ENCODE data around the gene LPA. TPM values are rescaled to one million over a fixed set of nuclear protein-coding genes. Genes with fewer than 3 reads are reported as not detected.
A peak's percentile ranks its signal among the peaks of the same experiment; 100 is the strongest.

The LPA gene
- total and polyA plus RNA-seq, 5 donors from 2014 or later, result not detected

DNA sequence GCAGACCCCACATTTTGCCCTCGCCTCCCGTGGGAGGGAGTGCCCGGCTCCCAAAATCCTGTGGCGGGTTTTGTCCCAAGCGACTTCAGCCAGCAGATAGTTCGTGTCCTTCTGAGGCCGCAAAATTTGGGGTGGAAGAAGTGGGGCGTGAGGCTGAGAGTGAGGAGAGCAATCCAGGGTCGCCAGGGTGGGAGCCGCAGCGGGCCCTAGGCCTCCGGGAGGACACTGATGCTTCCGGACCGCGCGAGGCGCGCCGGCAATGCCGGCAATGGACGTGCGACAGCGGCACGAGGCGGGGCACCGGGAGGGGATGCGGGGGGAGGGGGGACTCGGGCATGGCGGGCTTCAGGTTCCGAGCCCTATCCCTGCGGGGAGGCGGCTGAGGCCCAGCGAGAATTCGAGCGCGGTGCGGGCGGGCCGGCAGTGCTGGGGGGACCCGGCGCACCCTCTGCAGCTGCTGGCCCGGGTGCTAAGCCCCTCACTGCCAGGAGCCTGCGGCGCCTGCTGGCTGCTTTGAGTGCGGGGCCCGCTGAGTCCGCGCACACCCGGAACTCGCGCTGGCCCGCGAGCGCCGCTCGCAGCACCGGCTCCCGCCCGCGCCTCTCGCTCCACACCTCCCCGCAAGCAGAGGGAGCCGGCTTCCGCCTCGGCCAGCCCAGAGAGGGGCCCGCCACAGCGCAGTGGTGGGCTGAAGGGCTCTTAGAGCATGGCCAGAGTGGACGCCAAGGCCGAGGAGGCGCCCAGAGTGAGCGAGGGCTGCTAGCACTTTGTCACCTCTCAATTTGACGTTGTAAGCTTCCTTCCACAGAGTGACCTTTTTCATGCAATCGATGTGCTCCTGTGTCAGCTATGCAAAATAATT, 143.8 kb downstream of the LPA start:
- H3K27ac ChIP-seq (ENCODE audit: insufficient read depth, low read length, poor library complexity, severe bottlenecking), result peak overlapping the region; percentile 79
- Mint-ChIP-seq H3K36me3 (peaks cover 12% of the 10 kb centered on the region), H3K4me3 (peak overlapping the region; percentile 94 to 98 (median 96)), H3K4me1 (peaks cover 24 to 76% (median 56%) of the 10 kb centered on the region in 4 donors), H3K27ac (peak overlapping the region; percentile 94 to 98 (median 97)), H3K27me3 (no peaks in the 10 kb centered on the region), H3K9me3 (peaks cover 0 to 4% (median under 1%) of the 10 kb centered on the region in 7 donors)
- no peaks in the 10 kb centered on the region for H3K27me3 ChIP-seq (ENCODE audit: control insufficient read depth, insufficient read depth, low read length)
- H3K36me3 ChIP-seq (ENCODE audit: control insufficient read depth, insufficient read depth, low read length), result no peaks in the 10 kb centered on the region
- DNase-seq (peak; percentile 62 to 75 (median 70)), ATAC-seq (ENCODE audit: low read depth in 2 of 2) (peak; percentile 75 to 80)
- H3K4me3 ChIP-seq (ENCODE audit: low read depth, low read length), result peak overlapping the region; percentile 88
- no peaks in the 10 kb centered on the region for H3K9me3 ChIP-seq (ENCODE audit: control insufficient read depth in 2 of 2, low read length in 2 of 2)
- peaks cover 29% of the 10 kb centered on the region for H3K4me1 ChIP-seq (ENCODE audit: control insufficient read depth, insufficient read depth, low read length, poor library complexity, severe bottlenecking)

DNA sequence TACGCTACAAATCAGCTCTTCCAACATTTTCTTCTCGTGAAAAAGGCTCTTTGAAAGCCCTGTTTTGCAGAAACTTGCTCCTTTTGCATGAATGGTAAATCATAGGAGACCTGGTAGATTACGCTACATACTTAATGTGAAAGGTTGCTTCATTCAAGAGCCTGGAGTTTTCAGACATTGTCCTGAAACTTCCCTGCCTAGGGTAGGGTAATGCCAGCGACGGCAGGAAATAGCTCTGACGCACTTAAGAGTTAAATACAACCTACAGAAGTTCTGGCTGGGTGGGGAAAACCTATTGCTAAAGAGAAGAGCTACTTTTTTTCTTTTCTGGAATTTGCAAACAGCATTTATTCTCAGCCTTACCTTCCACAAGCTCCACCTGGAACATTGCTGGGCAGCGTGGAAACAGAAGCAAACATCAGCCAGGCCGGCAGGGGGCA, 144.5 kb downstream of the LPA start:
- H3K27me3 Mint-ChIP-seq, result peaks cover 6% of the 10 kb centered on the region
- H3K4me3 Mint-ChIP-seq, result peak overlapping the region; percentile 94 to 98 (median 96)
- H3K27me3 ChIP-seq (ENCODE audit: control insufficient read depth, insufficient read depth, low read length), result no peaks in the 10 kb centered on the region
- H3K27ac ChIP-seq (ENCODE audit: insufficient read depth, low read length, poor library complexity, severe bottlenecking), result peak overlapping the region; percentile 79
- H3K4me1 ChIP-seq (ENCODE audit: control insufficient read depth, insufficient read depth, low read length, poor library complexity, severe bottlenecking), result peaks cover 29% of the 10 kb centered on the region
- H3K27ac Mint-ChIP-seq, result peak overlapping the region; percentile 94 to 98 (median 97)
- no peak for DNase-seq
- peak; percentile 3 to 66 for ATAC-seq (ENCODE audit: low read depth in 2 of 2)
- peaks cover 0 to 11% (median 2%) of the 10 kb centered on the region in 7 donors for H3K9me3 Mint-ChIP-seq
- H3K36me3 ChIP-seq (ENCODE audit: control insufficient read depth, insufficient read depth, low read length), result no peaks in the 10 kb centered on the region
- peak overlapping the region; percentile 79 for H3K4me3 ChIP-seq (ENCODE audit: low read depth, low read length)
- H3K9me3 ChIP-seq (ENCODE audit: control insufficient read depth in 2 of 2, low read length in 2 of 2), result no peaks in the 10 kb centered on the region
- H3K36me3 Mint-ChIP-seq, result peaks cover 18% of the 10 kb centered on the region
- peaks cover 27 to 79% (median 59%) of the 10 kb centered on the region in 4 donors for H3K4me1 Mint-ChIP-seq

DNA sequence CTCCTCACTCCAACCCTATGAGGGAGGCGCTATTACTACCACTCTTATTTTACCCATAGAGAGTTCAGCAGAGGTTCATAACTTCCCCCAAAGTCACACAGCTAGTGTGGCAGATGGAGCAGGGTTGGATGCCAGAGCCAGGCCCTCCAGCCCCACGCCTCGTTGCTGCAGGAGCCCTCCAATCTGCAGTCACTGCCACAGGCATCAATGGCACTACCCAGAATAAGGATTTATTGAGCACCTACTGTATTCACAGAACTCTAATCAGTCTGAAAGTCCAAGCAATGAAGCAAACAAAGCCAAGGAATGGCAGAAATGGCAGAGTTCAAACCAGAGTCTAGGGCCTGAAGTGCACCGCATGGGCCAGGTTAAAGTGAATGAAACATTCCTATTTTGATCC, 144.9 kb downstream of the LPA start:
- Mint-ChIP-seq H3K27ac (peak overlapping the region; percentile 94 to 98 (median 97)), H3K4me3 (peak overlapping the region; percentile 94 to 98 (median 96)), H3K27me3 (peaks cover 9% of the 10 kb centered on the region), H3K9me3 (peaks cover 0 to 14% (median 2%) of the 10 kb centered on the region in 7 donors), H3K36me3 (peaks cover 22% of the 10 kb centered on the region), H3K4me1 (peaks cover 25 to 78% (median 60%) of the 10 kb centered on the region in 4 donors)
- Histone ChIP-seq H3K4me3 (ENCODE audit: low read depth, low read length) (peak overlapping the region; percentile 79), H3K4me1 (ENCODE audit: control insufficient read depth, insufficient read depth, low read length, poor library complexity, severe bottlenecking) (peaks cover 29% of the 10 kb centered on the region), H3K27me3 (ENCODE audit: control insufficient read depth, insufficient read depth, low read length) (no peaks in the 10 kb centered on the region), H3K9me3 (ENCODE audit: control insufficient read depth in 2 of 2, low read length in 2 of 2) (no peaks in the 10 kb centered on the region), H3K27ac (ENCODE audit: insufficient read depth, low read length, poor library complexity, severe bottlenecking) (peak overlapping the region; percentile 28), H3K36me3 (ENCODE audit: control insufficient read depth, insufficient read depth, low read length) (no peaks in the 10 kb centered on the region)
- ATAC-seq (ENCODE audit: low read depth in 2 of 2) (no peak), DNase-seq (no peak)

DNA sequence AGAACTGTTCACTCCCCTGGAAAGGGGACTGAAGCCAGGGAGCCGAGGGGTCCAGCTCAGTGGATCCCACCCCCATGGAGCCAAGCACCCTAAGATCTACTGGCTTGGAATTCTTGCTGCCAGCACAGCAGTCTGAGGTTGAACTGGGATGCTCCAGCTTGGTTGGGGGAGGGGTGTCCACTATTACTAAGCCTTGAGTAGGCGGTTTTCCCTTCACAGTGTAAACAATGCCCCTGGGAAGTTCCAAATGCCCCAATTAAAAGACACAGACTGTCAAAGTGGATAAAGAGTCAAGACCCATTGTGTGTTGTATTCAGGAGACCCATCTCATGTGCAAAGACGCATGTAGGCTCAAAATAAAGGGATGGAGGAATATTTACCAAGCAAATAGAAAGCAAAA, 150.2 kb downstream of the LPA start:
- no peak overlapping the region for H3K4me3 Mint-ChIP-seq
- H3K27ac Mint-ChIP-seq, result peak overlapping the region in 1 of 3 donors; percentile 65
- DNase-seq (no peak), ATAC-seq (ENCODE audit: low read depth in 2 of 2) (no peak)
- H3K4me3 ChIP-seq (ENCODE audit: low read depth, low read length), result no peak overlapping the region
- peaks cover 13 to 46% (median 40%) of the 10 kb centered on the region in 4 donors for H3K4me1 Mint-ChIP-seq
- peaks cover 0 to 14% (median 2%) of the 10 kb centered on the region in 7 donors for H3K9me3 Mint-ChIP-seq
- no peaks in the 10 kb centered on the region for H3K36me3 ChIP-seq (ENCODE audit: control insufficient read depth, insufficient read depth, low read length)
- no peaks in the 10 kb centered on the region for H3K27me3 ChIP-seq (ENCODE audit: control insufficient read depth, insufficient read depth, low read length)
- no peaks in the 10 kb centered on the region for H3K9me3 ChIP-seq (ENCODE audit: control insufficient read depth in 2 of 2, low read length in 2 of 2)
- peaks cover 10% of the 10 kb centered on the region for H3K4me1 ChIP-seq (ENCODE audit: control insufficient read depth, insufficient read depth, low read length, poor library complexity, severe bottlenecking)
- peaks cover 9% of the 10 kb centered on the region for H3K27me3 Mint-ChIP-seq
- H3K36me3 Mint-ChIP-seq, result peaks cover 22% of the 10 kb centered on the region
- H3K27ac ChIP-seq (ENCODE audit: insufficient read depth, low read length, poor library complexity, severe bottlenecking), result no peak overlapping the region

DNA sequence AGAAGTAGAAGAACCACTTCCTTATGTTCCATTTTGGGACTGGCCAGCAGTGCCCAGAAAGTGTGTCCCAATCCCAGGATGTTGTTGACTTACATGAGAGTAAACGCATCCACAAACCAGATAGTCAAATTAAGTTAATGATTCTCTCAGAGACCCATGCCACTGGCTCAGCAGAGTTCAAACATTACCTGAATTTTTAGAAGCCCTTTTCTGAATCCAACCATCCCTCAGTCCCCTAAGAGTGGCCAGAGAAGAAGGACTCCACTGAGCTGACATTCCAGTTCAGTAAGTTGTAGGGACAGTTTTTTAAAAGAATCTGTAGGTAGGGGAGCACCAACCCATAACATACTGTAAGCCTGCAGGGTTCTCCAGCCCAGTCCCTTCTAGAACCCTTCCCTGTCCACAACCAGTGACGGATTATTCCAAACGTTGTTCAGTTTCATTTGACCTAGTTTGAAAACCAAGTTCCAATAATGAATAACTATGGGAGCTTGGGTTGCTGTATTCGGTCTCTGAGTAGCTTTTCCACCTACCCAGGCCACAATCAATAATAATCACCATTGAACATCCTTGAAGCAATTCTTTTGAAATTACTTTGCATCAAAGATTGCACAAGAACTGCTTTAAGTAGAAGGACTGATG, 153.0 kb downstream of the LPA start:
- H3K27ac Mint-ChIP-seq, result no peak overlapping the region
- H3K27me3 ChIP-seq (ENCODE audit: control insufficient read depth, insufficient read depth, low read length), result no peaks in the 10 kb centered on the region
- H3K4me3 ChIP-seq (ENCODE audit: low read depth, low read length), result no peak overlapping the region
- peaks cover 0 to 13% (median 1%) of the 10 kb centered on the region in 7 donors for H3K9me3 Mint-ChIP-seq
- no peak for ATAC-seq (ENCODE audit: low read depth in 2 of 2)
- no peaks in the 10 kb centered on the region for H3K4me1 ChIP-seq (ENCODE audit: control insufficient read depth, insufficient read depth, low read length, poor library complexity, severe bottlenecking)
- peaks cover 9% of the 10 kb centered on the region for H3K27me3 Mint-ChIP-seq
- no peak for DNase-seq
- H3K27ac ChIP-seq (ENCODE audit: insufficient read depth, low read length, poor library complexity, severe bottlenecking), result no peak overlapping the region
- peaks cover 23% of the 10 kb centered on the region for H3K36me3 Mint-ChIP-seq
- H3K4me3 Mint-ChIP-seq, result no peak overlapping the region
- H3K36me3 ChIP-seq (ENCODE audit: control insufficient read depth, insufficient read depth, low read length), result no peaks in the 10 kb centered on the region
- H3K9me3 ChIP-seq (ENCODE audit: control insufficient read depth in 2 of 2, low read length in 2 of 2), result no peaks in the 10 kb centered on the region
- H3K4me1 Mint-ChIP-seq, result peaks cover 7 to 25% (median 18%) of the 10 kb centered on the region in 4 donors

DNA sequence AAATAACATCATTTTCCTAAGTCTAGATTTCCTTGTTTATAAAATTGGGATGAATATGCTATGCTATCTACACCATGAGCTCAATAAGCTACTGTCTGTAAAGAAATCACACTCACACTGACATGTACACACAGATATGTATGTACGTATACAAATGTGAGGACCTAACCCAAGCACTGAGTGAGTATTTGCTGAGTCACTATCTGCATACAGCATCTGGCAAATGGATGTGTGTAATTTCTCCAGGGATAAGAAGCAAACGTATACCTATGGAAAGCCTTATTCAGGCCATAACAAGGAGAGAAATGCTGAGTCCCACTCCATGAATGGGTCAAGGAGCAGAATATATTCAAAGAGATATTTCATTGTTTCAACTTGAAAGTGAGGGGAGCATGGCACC, 153.9 kb downstream of the LPA start:
- Histone ChIP-seq H3K4me1 (ENCODE audit: control insufficient read depth, insufficient read depth, low read length, poor library complexity, severe bottlenecking) (no peaks in the 10 kb centered on the region), H3K27me3 (ENCODE audit: control insufficient read depth, insufficient read depth, low read length) (no peaks in the 10 kb centered on the region), H3K27ac (ENCODE audit: insufficient read depth, low read length, poor library complexity, severe bottlenecking) (no peak overlapping the region), H3K9me3 (ENCODE audit: control insufficient read depth in 2 of 2, low read length in 2 of 2) (no peaks in the 10 kb centered on the region), H3K4me3 (ENCODE audit: low read depth, low read length) (no peak overlapping the region), H3K36me3 (ENCODE audit: control insufficient read depth, insufficient read depth, low read length) (no peaks in the 10 kb centered on the region)
- Mint-ChIP-seq H3K4me1 (peaks cover 7 to 21% (median 12%) of the 10 kb centered on the region in 4 donors), H3K4me3 (no peak overlapping the region), H3K27ac (no peak overlapping the region), H3K36me3 (peaks cover 23% of the 10 kb centered on the region), H3K27me3 (peaks cover 9% of the 10 kb centered on the region), H3K9me3 (peaks cover 0 to 9% (median 4%) of the 10 kb centered on the region in 7 donors)
- DNase-seq, result no peak
- no peak for ATAC-seq (ENCODE audit: low read depth in 2 of 2)

DNA sequence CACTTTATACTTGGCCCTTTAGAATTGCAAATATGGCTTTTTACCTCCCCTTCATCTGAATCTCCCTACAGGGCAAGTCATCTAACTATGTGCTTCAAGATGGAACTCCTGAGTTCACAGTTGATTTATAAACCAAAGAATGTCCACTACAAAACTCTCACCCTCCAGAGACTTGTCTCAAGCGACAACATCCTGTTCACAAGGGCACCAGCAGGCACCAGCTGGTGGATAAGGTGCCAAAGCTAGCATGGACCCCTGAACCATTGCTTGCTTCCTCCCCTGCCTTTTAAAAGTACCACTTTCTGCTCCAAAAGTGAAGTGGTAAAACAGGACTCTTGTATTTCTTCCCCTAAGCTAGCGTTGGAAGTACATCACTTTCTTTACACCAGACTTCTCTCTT, 154.5 kb downstream of the LPA start:
- Mint-ChIP-seq H3K27ac (no peak overlapping the region), H3K27me3 (peaks cover 3% of the 10 kb centered on the region), H3K4me3 (no peak overlapping the region), H3K4me1 (peaks cover 2 to 17% (median 7%) of the 10 kb centered on the region in 4 donors), H3K36me3 (peaks cover 17% of the 10 kb centered on the region), H3K9me3 (peaks cover 0 to 9% (median 3%) of the 10 kb centered on the region in 7 donors)
- H3K36me3 ChIP-seq (ENCODE audit: control insufficient read depth, insufficient read depth, low read length), result no peaks in the 10 kb centered on the region
- H3K9me3 ChIP-seq (ENCODE audit: control insufficient read depth in 2 of 2, low read length in 2 of 2), result no peaks in the 10 kb centered on the region
- H3K4me3 ChIP-seq (ENCODE audit: low read depth, low read length), result no peak overlapping the region
- H3K4me1 ChIP-seq (ENCODE audit: control insufficient read depth, insufficient read depth, low read length, poor library complexity, severe bottlenecking), result no peaks in the 10 kb centered on the region
- ATAC-seq (ENCODE audit: low read depth in 2 of 2) (no peak), DNase-seq (no peak)
- H3K27ac ChIP-seq (ENCODE audit: insufficient read depth, low read length, poor library complexity, severe bottlenecking), result no peak overlapping the region
- H3K27me3 ChIP-seq (ENCODE audit: control insufficient read depth, insufficient read depth, low read length), result no peaks in the 10 kb centered on the region

All from CD4-positive, CD25-positive, alpha-beta regulatory T cell (primary cell).